ENCODE results near the gene ZBTB22.
"Not testable (repeated sequence)": the region's sequence is repeated elsewhere in the genome, so short reads cannot be mapped to it uniquely, and the experiment has no call there.

Gene ZBTB22

GRCh38 chr6:33317669-33318425 is at the start of gene ZBTB22:
ZBTB22 (minus strand) TSS chr6:33317744; CDS start chr6:33316916, 828 bp downstream.
- peak; percentile 98 for DNase-seq

DNA sequence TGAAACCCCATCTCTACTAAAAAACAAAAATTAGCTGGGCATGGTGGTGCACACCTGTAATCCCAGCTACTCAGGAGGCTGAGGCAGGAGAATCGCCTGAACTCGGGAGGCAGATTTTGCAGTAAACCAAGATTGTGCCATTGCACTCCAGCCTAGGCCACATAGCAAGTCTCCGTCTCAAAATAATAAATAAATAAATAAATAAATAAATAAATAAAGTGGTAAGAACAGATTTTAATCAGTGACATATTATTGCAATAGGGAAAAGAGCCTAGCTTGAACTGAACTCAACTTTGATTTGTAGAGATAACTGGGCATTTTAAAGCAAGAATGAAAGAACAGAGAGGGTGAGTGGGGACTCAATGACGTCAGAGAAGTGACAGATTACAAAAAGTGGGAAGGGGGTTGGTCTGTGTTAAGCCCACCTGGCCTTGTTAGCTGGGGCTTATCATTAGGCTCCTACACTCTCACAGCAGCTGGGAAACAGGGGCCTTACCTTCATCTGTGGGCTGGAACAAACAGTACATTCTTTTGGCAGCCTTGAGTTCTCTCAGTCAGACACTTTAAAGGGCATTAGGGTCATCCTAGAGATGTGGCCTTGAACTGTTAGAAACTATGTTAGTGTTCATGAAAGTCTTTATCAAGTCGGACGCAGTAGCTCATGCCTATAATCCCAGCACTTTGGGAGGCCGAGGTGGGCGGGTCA is 49.6 kb upstream of the ZBTB22 start:
- DNase-seq: no peak

- DNase-seq: not testable (repeated sequence)
Measured at GRCh38 chr6:33365206-33365971, 47.8 kb upstream of the ZBTB22 start.

- DNase-seq: peak; percentile 47
Measured at GRCh38 chr6:33364475-33365205, 47.1 kb upstream of the ZBTB22 start.

GRCh38 chr6:33363486-33363885 is 45.9 kb upstream of the ZBTB22 start:
- not testable (repeated sequence) for DNase-seq

DNA sequence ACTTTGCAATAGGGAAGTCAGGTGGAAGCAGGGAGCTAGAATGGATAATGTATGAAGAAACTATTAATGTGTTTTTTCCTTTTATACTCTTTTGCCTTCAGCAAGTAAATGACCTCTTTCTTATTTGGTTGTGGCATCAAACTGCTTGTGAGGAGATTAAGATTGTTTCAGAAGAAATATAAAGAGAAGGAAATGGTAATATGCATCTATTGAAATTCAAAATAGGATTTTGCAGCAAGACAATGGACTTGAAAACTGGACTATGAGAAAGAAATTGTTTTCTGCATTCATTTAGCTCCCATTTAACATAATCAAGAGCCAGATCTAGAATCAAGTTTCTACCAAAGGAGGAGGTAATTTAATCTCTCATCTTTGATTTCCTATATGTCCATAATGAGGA is 41.8 kb upstream of the ZBTB22 start:
- no peak for DNase-seq

GRCh38 chr6:33357160-33357871 is 39.8 kb upstream of the ZBTB22 start:
- not testable (repeated sequence) for DNase-seq

GRCh38 chr6:33356295-33356694 is 38.8 kb upstream of the ZBTB22 start:
- DNase-seq: no peak

DNA sequence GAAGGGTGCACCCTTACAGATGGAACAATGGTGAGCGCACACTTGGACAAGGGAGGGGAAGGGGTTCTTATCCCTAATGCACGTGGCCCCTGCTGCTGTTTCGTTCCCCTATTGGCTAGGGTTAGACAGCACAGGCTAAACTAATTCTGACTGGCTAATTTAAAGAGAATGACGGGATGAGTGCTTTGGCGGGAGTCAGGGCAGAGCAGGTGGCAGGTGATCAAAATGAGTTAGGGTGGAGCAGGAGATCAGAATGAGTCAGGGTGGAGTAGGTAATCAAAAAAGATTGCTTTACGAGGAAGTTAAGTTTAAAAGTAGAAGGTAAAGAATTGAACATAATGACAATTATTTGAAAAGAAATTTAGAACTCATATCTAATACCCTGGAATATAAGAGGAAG is 38.3 kb upstream of the ZBTB22 start:
- not testable (repeated sequence) for DNase-seq

- no peak for DNase-seq
Measured at GRCh38 chr6:33347816-33348215, 30.3 kb upstream of the ZBTB22 start.

DNA sequence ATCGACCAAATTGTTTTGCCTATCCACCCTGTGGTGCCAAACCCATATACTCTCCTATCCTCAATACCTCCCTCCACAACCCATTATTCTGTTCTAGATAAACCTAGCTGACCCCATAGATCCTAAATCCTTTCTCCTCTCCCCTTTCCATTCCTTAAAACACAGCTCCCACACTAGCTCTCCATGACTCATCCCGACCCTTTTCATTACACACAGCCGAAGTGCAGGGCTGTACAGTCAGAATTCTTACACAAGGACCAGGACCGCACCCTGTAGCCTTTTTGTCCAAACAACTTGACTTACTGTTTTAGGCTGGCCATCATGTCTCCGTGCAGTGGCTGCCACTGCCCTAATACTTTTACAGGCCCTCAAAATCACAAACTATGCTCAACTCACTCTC is 29.4 kb upstream of the ZBTB22 start:
- not testable (repeated sequence) for DNase-seq

GRCh38 chr6:33344701-33345697 is 27.5 kb upstream of the ZBTB22 start:
- DNase-seq: peak; percentile 62

GRCh38 chr6:33343953-33344611 is 26.5 kb upstream of the ZBTB22 start:
- DNase-seq: no peak

DNA sequence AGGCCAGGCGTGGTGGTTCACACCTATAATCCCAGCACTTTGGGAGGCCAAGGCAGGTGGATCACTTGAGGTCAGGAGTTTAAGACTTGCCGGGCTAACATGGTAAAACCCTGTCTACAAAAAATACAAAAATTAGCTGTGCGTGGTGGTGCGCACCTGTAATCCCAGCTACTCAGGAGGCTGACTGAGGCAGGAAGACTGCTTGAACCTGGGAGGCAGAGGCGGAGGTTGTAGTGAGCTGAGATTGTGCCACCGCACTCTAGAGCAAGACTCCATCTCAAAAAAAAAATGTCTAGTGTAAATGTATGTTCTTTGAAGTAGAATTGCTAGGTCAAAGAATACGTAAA is 26.0 kb upstream of the ZBTB22 start:
- DNase-seq: not testable (repeated sequence)

DNA sequence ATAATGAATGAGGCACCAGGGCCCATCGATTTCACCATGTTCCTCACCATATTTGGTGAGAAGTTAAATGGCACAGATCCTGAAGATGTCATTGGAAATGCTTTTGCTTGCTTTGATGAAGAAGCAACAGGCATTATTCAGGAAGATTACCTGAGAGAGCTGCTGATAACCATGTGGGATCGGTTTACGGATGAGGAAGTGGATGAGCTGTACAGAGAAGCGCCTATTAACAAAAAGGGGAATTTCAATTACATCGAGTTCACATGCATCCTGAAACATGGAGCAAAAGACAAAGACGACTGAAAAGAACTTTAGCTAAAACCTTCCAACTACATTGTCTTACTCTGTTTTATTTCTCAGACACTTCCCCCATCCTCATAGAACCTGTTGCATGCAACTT is 21.6 kb upstream of the ZBTB22 start:
- DNase-seq: no peak

DNA sequence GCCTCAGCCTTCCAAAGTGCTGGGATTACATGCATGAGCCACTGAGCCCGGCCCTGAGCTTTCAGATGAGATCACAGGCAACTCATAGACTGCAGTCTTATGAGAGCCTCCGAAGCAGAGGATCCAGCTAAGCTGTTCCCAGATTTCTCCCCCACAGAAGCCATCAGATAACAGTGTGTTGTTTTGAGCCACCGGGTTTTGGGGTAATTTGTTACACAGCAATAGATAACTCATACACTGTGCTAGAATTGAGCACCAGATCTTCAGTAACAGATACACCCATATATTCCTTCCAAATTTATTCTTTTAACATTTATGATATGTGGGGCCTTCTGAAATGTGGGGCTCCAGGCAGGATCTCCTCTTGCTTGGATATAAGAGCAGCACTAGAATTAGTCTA is 19.0 kb upstream of the ZBTB22 start:
- no peak for DNase-seq

- no peak for DNase-seq
Measured at GRCh38 chr6:33335916-33336315, 18.4 kb upstream of the ZBTB22 start.

DNA sequence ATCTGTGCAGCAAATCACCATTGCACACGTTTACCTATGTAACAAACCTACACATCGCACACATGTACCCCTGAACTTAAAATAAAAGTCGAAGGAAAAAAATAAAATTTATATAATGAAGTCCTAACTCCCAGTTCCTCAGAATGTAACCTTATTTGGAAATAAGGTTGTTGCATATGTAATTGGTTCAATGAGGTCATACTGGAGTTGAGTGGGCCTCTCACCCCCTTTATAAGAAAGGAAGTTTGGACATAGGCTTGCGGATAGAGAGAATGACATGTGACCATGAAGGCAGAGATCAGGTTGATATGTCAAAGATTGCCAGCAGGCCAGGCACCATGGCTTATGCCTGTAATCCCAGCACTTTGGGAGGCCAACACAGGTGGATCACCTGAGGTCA is 16.1 kb upstream of the ZBTB22 start:
- DNase-seq: peak; percentile 30

DNA sequence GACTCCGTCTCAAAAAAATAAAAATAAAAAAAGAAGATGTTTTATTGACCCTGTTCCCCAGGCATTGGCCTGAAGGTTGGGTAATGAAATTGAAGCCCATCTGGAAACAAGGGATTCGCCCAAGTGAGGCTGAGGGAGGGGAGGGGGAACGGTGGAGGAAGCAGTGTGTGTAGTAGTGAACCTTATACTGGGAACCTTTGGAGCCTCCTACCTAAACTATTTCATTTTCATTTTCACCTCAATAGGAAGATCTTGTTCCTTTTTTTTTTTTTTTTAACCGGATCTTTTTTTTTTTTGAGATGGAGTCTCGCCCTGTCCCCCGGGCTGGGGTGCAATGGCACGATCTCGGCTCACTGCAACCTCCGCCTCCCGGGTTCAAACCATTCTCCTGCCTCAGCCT is 13.2 kb upstream of the ZBTB22 start:
- DNase-seq: no peak

DNA sequence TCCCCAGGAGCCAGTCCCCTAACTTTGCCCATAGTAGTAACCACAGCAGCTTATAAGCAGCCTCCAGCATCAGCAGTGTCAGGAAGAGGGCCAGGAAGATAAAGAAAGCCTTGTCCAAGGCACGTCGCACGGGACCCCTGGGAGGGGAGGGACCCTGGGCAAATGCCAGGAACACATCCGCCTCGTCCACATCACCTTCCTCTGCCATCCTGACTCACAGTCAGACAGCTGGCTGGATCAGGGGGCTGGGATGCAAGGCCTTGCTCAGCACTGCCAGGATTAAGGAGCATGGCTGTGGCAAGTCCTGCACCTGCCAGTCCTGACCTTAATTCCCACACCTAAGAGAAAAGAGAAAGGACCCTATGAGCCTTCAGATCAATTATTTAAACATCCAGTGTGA is 11.5 kb upstream of the ZBTB22 start:
- no peak for DNase-seq

GRCh38 chr6:33324125-33324524 is 6.6 kb upstream of the ZBTB22 start:
- no peak for DNase-seq

Data from suppressor macrophage treated with lipopolysaccharide for 4 hours (primary cell).